NCI-H1694 treated with DMSO at 0.1 percent for 48 hours (cell line): ENCODE data around the gene ESPN.

ENCODE experiments used
- DNase-seq: peaks from one replicate; lab custom pipeline; 2025; lab: John Stamatoyannopoulos, UW

Gene ESPN

DNA sequence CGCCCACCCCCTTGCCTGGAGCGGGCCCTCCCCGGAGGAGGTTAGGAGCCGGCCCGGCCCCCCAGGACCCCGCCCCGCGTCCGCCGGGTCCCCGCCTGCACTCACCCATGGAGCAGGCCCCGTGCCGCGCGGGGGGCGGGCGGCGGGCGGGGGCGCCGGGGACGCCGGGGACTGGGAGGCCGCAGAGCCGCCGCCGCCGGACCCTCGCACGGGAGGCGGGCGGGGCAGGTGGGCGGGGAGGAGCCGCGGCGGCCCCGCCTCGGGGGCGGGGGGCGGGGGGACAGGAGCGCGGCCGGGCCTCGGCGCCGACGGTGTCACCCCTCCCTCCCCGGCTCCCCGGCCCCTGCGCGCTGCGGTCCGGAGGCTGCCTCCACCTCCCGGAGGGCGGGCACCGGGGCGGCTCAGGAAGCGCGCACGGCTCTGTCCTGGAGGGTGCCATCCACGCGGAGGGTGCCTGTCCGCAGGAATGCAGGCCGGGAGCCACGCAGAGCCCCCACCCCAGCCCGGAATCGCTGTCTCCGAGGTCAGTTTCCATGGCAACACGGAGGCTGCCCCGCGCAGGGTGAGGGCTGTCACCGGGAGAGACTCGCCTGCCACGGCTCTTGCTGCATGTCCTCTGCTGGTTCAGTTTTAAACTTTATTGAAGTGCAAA lies 72.8 kb downstream of the ESPN start:
- DNase-seq: no peak

DNA sequence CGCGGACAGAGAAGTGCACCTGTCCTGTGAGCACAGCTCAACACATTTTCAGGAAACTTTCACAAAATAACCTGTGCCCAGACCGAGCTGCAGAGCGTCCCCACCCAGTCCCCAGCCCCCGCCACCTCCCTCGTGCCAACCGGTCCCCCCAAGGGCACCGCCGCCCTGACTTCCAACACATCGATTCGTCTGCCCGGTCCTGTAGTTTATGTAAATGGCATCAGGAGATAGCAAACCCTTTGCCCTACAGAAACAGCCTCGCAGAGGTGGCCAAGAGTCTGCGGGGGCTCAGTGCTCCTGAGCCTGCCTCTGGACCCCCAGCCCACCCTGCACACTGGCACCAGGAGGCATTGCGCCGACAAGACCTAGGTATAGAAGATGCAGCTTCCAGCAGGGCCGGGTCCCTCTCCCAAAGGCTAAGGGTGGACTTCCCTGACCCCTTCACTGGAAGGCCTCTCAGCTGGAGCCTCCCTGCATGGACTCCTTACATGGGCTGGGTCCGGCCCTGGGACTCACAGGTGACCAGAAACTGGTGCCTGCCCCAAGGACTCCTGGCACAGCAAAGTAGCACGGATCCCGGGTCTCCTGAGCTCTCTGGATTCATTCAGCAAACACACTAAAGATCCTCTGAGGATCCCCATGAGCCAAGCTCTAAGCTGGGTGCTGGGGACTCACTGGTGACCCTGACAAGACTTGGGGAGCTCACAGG lies 73.4 kb downstream of the ESPN start:
- DNase-seq: no peak

DNA sequence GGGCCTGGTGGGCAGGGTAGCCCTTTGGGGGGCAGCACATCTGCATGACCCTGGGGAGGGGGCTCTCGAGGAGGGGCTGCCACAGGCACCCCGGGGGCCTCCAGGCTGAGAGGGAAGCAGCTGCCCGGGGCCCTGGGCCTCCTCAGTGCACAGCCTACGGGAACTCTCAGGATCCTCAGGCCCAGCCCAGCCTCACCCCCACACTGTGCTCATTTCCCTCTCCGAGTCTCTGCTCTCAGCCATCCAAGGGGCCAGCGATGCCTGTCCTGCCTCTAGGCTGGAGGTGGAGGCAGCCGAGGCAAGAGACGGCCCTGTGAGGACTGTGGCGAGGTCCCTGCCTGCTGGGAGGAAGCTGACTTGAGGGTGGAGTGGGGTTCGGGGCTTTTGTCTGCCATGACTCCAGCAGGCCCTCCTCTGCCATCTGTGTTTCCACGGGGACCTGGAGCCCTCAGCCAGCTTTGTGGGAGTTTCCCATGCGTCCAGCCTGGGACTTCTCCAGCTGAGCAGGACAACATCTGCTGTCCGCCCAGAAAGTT lies 74.1 kb downstream of the ESPN start:
- no peak for DNase-seq

DNA sequence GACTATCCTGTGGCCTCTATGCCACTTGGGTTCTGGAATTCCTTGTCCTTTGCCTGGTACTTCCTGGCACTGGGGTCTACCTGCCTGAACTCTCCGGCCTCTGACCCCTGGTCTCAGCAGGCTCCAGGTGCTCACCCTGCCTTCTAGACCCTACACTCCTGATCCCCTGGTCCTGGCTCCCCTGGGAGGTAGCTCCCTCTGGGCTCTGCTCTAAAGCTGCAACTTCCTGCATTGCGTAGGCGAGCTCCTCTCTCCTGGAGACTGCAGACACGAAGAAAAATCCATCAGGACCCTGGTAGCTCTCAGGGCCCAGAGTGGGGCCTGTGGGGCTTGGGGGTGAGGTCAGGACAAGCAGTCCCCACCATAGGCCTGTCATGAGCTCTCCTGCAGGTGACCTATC lies 74.7 kb downstream of the ESPN start:
- no peak for DNase-seq

DNA sequence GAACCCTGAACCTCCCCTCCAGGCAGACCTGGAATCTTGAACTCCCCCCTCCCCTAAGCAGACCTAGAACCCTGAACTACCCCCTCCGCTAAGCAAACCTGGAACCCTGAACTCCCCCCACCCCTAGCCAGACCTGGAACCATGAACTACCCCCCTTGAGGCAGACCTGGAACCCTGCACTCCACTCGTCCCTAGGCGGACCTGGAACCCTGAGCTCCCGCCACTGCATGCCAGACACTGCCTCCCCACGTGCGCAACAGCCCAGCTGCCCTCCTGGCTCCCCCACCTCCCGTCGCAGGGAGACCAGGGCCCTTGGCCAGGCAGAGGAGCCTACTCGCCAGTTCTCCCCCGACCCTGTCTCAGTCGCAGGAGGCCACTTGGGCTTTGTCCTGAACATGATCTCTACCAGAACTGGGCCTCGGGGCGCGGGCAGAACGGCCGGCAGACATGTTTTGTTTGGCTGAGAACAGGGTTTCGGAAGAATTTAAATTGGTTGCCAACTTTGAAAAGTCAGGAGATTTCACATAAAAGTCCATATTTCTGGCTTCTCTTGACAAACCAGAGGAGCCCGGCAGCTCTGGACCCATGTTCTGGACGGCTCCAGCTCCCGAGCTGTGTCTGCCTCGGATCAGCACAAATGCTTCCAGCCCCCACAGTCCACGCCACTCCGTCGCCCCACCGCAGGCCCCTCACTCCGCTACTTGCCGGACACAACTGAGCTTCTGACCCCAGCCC lies 76.1 kb downstream of the ESPN start:
- DNase-seq: no peak

DNA sequence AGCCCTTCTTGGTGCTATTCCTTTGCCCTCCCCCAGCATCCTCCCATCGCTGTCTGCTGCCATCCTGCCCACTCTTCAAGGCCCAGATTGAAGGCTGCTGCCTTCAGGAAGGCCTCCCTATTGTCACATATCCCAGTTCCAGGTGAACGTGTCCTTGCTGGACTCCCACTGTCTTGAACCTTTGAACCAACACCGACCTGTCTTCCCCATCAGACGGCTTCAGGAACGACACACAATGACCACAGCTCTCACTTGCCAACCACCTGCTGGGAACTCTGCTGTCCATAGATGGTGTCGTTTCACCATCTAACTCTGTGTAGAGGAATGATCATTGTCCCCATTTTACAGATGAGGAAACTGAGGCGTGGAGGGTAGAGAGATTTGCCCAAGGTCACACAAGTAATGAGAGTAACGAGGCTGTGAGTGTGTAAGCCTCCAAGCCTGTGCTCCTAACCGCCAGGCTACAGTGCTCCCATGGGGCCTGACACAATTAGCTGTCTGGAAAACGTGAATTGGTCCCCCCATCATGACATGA lies 76.8 kb downstream of the ESPN start:
- DNase-seq: no peak

DNA sequence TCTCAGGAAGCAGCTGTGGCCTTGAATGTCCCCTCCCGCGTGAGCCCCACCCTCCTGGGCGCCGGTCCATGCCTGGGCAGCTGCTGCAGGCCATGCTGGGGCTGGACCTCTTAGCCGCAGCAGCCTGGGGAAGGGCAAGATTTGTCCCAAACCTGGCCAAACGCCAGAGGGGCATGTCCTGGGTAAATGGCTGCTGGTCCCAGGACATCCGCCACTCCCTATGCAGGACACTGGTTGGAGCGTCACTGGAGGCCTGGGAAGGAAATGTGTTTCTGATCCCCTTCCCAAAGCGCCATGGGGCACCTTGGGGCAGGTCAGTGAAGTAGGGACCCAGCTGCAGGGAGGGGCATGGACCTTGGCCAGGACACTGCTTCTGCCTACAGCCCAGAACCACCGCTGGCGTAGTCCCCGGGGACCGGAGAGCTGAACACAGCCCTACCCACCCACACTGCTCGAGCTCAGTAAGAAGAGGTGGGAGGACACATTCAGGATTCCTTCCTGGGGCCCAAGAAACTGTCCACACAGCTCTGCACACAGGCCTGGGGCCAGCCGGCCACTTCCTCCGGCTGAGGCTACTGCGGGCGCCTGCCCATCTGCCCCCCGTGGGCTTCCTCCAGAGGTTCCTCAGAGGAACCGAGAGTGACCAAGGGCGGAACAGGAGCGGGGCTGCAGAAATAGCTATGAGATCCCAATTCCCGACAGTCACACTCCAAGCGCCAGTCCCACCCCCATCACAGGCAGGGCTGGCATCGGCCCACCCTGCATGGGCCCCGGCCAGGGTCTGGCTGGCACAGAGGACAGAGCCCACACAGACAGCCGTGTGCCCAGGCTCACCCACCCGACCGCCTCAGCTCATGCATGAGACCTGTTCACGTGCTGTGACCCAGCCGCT lies 77.7 kb downstream of the ESPN start:
- no peak for DNase-seq

DNA sequence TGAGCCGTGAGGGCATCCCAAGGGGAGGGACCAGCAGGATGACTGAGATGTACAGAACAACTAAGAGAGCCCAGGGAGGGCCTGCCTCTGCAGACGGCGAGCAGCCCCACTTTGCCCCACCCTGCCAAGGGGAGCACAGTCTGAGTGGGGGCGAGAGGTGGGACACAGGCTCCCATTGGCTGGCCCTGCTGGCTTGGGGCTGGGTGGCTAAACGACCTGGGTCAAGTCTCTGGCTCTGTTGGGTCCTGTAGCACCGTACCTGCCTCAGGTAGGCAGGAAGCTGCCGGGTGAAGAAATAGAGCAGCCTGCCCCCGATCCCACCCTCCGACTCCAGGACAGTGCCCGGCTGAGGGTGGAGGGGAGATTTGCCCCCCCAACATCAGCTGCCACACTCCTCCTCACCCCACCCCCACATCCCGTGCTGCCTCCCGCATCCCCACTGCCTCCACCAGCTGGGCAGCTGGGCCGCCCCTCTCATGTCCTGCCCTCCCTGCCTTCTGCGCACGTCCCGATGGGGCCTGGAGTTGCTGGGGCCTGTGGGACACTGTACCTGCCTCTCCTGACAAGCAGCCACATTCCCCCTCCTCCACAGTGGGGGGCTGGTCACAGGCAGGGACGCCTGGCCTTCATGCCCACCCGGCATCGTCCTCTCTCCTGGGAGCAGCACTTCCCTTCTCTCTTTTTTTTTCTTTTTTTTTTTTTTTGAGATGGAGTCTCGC lies 79.5 kb downstream of the ESPN start:
- no peak for DNase-seq

DNA sequence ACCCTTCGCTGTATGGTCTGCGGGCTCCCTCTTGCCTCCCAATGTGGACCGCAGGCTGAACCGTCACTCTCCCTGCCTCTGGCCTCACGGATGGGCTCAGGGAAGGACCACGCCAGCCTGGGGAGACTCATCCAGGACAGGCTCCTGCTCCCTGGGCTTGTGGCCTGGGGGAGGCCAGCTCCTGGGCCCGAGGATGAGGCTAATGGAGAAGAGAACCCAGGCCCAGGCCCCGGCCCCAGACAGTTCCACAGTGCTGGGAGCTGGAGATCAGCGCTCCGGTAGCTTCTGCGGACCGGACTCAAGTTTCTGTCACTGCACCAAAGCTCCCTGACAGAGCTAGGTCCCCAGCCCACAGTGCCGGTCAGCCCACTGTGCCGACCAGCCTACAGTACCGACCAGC lies 80.3 kb downstream of the ESPN start:
- no peak for DNase-seq

DNA sequence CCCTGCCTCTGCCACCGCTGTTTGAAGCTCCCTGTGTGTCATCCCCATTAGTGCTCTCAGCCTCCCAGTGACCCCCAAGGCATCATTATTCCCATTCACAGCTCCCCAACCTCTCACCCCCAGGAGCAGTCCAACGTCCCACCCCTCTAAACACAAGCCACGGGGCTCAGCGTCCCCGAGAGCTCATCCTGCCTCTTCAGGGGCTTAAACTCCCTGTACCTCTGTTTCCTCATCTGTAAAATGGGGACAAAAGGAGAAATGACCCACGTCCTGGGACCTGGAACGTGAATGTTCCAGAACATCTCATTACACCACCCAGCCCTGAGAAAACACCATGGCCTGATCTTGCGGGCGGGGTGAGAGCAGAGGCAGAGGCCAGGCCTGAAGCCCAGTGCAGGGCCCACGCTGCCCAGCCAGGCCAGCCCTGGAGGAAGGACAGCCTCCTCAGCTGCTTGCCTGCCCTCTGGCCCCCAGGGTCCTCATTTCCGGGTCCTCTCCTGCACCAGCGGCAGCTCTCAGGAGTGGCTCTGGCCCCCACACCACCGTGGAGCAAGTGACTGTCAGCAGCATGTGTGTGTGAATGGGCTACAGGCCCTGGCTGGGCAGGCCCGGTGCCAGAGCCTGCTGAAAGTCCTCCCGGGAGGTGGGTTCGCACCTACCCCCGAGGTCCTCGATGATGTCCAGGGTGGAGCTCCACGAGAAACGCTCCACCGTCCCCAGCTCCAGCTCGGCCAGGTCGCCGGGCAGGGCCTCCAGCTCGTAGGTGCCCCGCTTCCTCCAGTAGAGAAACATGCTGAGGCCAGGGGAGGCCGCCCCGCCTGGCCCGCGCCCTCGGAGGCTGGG lies 81.0 kb downstream of the ESPN start:
- no peak for DNase-seq

DNA sequence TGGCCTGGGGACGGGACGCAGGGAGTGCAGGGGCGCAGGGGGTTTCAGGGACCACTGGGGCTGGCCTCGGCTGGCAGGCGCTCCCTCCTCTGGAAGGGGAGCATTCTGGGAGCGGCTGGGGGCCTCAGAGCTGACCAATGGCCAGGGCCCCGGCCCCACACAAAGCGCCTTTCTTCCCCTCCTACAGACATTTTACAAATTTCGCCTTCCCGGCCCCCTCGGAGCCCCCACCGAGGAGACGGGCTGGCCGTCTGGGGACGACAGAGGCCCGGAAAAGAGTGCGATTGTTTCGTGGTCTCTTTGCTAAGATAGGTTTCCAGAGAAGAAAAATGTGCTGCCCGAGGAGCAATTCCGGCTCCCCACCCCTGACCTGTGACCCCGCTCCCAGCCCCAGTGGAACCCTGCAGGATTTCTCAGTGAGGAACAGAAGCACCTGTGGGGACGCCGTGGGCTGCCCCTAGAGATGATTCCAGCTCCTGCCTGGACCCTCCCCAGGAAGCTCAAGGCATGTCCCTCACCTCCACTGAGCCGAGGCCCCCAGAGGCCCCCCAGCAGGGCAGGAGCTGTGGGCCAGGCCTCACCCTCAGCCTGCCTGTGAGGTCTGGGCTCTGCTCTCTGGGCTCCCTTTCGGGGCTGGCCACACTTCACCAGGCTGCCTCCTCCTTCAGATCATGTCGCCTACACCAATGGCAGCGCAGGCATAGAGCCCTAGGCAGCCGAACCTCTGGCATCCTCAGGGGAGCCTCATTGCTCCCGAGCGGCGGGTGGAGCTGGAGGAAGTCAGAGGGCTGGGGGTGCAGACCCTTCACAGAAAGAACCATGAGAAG lies 81.8 kb downstream of the ESPN start:
- DNase-seq: no peak

DNA sequence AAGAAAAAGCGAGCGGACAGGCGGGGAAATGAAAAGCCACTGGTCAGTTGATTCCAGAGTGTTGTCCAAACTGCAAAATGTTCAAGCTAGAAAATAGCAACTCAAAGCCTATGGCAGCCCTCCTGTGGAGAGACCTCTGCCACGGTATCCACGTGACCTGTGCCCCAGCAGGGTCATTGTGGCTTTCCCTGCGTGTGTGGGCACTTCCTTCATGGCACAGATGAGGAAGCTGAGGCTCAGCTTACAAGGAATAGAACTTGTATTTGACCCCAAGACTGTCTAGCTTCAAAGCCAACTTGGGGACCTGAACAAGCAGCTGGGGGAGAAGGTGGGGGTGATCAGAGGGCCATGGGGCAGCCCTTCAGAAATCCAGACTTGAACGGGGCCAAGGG lies 82.5 kb downstream of the ESPN start:
- DNase-seq: no peak

DNA sequence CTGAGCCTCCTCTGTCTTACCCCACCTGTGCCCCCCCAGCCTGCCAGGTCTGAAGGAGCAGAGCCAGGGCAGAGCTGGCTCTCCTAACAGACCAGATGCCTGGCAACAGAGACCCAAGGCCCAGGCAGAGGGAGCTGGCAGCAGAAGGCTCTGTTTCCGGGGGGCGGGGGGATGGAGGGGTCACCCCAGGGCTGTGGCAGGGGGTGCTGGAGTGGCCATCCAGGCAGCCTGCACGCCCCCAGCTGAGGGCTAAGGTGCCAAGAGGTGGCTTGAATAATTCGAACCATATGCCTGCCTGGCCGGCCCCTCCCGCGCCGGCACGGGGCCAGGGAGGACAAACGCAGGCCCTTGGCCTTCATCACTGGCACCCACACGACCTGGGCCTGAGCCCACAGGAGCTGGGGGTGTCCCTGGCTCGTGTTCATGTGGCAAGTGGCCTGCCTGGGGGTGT lies 82.9 kb downstream of the ESPN start:
- no peak for DNase-seq

DNA sequence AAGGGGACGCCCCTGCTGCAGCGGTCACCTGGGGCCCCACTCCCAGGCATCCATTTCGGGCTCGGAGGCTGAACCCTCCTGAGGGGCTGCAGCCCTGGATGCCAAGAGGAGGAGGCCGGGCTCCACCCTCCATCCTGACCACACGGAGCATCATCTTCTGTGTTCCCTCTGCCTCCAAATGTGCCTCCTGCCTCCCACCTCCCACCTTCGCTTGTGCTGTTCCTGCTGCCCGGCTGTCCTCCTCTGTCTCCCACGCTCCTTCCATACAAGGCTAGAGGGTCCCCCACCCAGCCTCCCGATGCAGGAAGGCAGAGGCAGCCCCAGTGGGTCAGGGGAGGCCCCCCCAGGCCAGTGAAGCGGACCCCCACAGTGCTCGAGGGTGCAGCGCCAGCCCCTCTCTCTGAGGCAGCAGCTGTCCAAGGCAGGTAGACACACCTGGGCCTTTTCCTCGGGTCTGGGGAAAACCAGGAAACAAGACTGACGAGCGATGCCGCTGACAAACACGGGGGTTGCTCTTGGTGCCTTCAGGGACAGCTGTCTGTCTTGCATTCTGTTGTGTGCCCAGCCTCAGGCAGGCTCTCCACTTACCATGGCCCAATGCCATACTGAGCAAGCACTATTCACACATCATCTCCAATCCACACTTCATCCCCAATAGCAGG lies 83.7 kb downstream of the ESPN start:
- no peak for DNase-seq

DNA sequence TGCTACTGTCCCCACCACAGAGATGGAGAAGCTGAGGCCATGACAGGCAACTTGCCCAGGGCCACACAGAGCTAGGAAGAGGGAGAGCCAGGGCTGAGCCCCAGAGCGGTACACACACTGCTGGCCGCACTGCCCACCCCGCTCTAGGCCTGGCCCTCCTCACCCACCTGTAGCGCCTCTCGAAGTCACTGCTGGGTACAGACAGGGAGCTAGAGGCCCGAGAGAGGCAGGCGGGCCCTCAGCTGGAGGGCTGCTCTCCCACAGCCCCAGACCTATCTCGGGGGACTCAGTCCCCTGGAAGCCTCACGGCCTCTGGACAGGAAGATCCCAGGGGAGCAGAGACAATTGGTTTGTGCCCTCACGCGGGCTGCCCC lies 84.2 kb downstream of the ESPN start:
- no peak for DNase-seq

DNA sequence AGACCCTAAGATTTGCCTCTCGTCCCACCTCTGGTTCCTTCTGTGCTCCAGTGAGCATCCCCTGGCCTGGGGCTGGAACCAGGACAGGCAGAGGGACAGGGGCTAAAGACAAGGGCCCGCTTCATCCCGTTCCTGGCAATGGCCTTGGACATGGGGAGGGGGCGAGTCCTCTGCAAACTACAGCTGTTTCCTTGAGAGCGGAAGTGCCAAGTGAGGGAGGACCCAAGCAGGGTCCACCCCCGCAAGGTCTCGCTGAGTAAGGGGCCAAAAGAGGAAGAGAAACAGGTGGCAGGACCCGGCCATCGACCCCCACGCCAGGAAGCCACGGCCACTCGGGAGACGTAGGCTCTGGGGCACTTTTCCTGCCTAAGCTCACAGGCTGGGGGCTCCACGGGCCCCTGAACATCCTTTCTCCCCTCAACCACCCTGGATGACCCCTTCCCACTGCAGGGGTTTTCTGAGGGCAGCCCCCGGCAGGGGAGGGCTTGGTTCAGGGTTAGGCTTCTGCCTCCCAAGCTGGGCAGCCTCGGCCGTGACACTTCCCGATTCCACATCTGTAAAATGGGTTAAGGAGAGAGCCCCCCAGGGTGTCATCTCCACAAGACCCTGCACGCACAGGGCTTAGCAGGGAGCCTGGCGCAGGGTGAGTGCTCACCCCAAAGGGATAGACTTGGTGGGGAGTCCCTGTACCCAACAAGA lies 84.8 kb downstream of the ESPN start:
- DNase-seq: no peak

DNA sequence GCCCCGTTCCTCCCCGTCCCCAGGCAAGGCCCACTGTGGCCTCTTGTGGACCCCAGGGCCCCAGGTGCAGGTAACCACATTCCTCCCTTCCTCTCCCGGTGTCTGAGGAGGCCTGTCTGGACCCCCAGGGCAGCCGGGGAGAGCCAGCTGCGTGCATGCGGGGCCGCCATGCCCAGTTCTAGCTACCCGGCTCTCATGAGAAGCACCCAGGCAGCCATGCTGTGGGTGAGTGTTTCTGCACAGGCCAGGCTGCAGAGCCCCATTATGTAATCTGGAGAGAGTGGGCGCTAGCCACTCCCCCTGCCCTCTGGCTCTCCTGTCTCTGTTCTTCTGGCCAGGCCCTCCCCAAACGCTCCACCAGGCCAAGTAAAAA lies 85.3 kb downstream of the ESPN start:
- DNase-seq: no peak

DNA sequence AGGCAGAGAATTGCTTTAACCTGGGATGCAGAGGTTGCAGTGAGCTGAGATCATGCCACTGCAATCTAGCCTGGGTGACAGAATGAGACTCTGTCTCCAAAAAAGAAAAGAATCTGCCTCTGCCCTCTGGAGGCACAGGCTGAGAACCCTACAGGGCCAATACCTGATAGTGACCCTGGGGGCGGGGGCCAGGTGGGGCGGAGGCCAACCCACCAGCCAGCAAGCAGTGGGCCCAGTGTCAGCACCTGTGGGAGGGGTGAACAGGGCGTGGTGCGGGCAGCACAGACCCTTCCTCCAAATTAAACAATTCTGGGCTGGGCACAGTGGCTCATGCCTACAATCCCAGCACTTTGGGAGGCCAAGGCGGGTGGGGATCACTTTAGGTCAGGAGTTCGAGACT lies 85.9 kb downstream of the ESPN start:
- DNase-seq: no peak
